Stimulated activated CD4-positive, alpha-beta T cell treated with anti-CD3 and anti-CD28 coated beads, TNF-alpha, amount 100 ng/mL, for 48 hours (primary cell): ENCODE data around the gene PDS5B.
"Not testable (repeated sequence)": the region's sequence is repeated elsewhere in the genome, so short reads cannot be mapped to it uniquely, and the experiment has no call there.

Experiments used
- DNase-seq, 3 donors: peaks; one replicate each; pipeline ENCODE4 v3.0.0-alpha.2; 2020; ENCODE audit warnings: low read depth in 3 of 3

PDS5B gene

GRCh38 chr13:32802159-32802558 is 215.9 kb downstream of the PDS5B start:
- no peak for DNase-seq

- DNase-seq: no peak
Measured at GRCh38 chr13:32804673-32805230, 218.5 kb downstream of the PDS5B start.

GRCh38 chr13:32811297-32811800 is 225.1 kb downstream of the PDS5B start:
- no peak for DNase-seq

- DNase-seq: no peak
Measured at GRCh38 chr13:32821149-32821688, 235.0 kb downstream of the PDS5B start.

- no peak for DNase-seq
Measured at GRCh38 chr13:32822771-32823170, 236.5 kb downstream of the PDS5B start.

GRCh38 chr13:32823597-32823996 is 237.3 kb downstream of the PDS5B start:
- DNase-seq: no peak

- DNase-seq: no peak
Measured at GRCh38 chr13:32824061-32824460, 237.8 kb downstream of the PDS5B start.

- no peak for DNase-seq
Measured at GRCh38 chr13:32824675-32825074, 238.4 kb downstream of the PDS5B start.

- no peak for DNase-seq
Measured at GRCh38 chr13:32825481-32825880, 239.2 kb downstream of the PDS5B start.

GRCh38 chr13:32826372-32826771 is 240.1 kb downstream of the PDS5B start:
- DNase-seq: not testable (repeated sequence)
